ENCODE results near the gene UTP20.

DNA sequence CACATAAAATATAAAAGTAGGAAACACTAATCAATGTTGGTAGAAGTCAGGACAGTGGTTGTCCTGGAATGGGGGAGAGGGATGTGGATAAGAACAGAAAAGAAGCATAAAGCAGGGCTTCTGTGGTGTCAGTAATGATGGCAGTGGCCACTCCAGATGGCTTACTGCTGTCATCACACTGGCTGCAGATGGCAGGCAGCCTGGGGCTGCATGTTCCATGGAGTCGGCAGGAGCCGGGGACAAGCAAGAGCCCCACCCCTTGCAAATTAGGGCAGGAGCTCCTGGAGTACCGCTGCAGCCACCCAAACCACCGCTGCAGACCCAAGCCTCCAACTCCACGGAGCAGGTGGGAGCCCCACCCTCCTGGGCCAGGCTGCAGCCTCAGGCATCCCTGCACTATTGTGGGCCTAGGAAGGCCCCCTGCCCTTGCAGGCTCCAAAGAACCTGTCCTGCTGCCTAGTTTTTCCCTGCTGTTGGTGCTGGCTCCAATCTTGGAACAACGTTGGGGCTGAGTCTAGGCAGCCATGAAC is 41.0 kb upstream of the UTP20 start:
- TF ChIP-seq POLR2AphosphoS5 (IDR thresholded peaks at IDR 0.05): no peak
- TF ChIP-seq, protein P1, sequence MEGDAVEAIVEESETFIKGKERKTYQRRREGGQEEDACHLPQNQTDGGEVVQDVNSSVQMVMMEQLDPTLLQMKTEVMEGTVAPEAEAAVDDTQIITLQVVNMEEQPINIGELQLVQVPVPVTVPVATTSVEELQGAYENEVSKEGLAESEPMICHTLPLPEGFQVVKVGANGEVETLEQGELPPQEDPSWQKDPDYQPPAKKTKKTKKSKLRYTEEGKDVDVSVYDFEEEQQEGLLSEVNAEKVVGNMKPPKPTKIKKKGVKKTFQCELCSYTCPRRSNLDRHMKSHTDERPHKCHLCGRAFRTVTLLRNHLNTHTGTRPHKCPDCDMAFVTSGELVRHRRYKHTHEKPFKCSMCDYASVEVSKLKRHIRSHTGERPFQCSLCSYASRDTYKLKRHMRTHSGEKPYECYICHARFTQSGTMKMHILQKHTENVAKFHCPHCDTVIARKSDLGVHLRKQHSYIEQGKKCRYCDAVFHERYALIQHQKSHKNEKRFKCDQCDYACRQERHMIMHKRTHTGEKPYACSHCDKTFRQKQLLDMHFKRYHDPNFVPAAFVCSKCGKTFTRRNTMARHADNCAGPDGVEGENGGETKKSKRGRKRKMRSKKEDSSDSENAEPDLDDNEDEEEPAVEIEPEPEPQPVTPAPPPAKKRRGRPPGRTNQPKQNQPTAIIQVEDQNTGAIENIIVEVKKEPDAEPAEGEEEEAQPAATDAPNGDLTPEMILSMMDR (IDR thresholded peaks at IDR 0.05): no peak
